K562 (cell line): ENCODE data around the gene UTP11. TPM values are rescaled to one million over a fixed set of nuclear protein-coding genes. Genes with fewer than 3 reads are reported as not detected.

Experiments used
- EGR1 ChIP-seq: fragments of 450-650 bp; conservative IDR thresholded peaks from 2 replicates; pipeline ENCODE4 v1.6.1; 2017; ENCODE audit warnings: mild to moderate bottlenecking
- SMC3 ChIP-seq: conservative IDR thresholded peaks from 2 replicates; pipeline ENCODE4 v1.6.1; 2011; ENCODE audit warnings: low read depth, low read length, improper control_type of control experiment; ENCODE audit not compliant: insufficient read depth
- U2AF2 ChIP-seq: fragments of 200-400 bp; formaldehyde crosslinking; optimal IDR thresholded peaks from 2 replicates; pipeline ENCODE3; 2017; ENCODE audit warnings: low read depth, mild to moderate bottlenecking, low read length
- polyA plus RNA-seq, 8 experiments: library from polyadenylated mRNA; depleted of rRNA in 4 of 8; stranded (reverse) in 5 of 8; unstranded in 3 of 8; fragments of >200 nt; fragmentation: Nextera tagmentation in 2 of 8; fragmentation: Illumina TruSeq in 1 of 8; extraction: Ambion mirVana in 2 of 8; extraction: Trizol in 1 of 8; gene quantifications; 2 replicates each; pipeline versions ENCODE4 v1.2.1 to v1.2.3, GENCODE V29; 2011 to 2014; ENCODE audit warnings: inconsistent platforms in 1 of 8, missing spikeins in 1 of 8
- total RNA-seq, 7 experiments: library from RNA; depleted of rRNA in 6 of 7; stranded (reverse); fragments of >200 nt in 6 of 7; fragmentation: Illumina TruSeq in 2 of 7; extraction: Trizol in 2 of 7; gene quantifications; 2 replicates each; pipeline versions ENCODE4 v1.2.1 to v1.2.3, GENCODE V29; 2011 to 2021; ENCODE audit warnings: low replicate concordance in 1 of 7
- TF ChIP-seq, protein P1 (sequence below), 2 experiments: fragments of 450-650 bp; formaldehyde crosslinking in 1 of 2; IDR thresholded peaks; 2 replicates each; pipeline versions ENCODE4 v1.4.0 to v1.6.1; 2014 to 2020; ENCODE audit warnings: mild to moderate bottlenecking in 2 of 2, borderline replicate concordance in 1 of 2, low read depth in 1 of 2

Gene UTP11
- total and polyA plus RNA-seq, 9 of the 15 experiments (the other 6 are each of a cell fraction or from before 2014, with no cell fraction given): 91.1 to 378 (median 221) TPM

DNA sequence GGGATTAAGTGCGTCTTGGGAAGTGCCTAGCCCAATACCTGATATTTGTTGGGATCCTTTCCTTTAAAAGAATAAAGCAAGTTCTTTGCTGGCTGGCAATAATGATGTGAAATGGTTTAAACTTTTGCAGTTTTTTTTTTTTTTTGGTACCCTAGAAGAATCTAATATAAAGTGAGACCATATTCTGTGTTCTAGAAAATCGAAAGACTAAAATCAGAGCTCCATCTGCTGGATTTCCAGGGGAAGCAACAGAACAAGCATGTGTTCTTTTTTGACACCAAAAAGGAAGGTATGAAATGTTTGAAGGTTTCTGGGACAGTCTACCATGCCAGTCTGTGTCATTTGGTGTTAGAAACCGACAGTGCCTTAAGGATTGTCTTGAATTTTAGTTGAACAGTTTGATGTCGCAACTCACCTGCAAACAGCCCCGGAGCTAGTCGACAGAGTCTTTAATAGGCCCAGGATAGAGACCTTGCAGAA is 6.4 kb downstream of the UTP11 start (continued):
- TF ChIP-seq, protein P1, sequence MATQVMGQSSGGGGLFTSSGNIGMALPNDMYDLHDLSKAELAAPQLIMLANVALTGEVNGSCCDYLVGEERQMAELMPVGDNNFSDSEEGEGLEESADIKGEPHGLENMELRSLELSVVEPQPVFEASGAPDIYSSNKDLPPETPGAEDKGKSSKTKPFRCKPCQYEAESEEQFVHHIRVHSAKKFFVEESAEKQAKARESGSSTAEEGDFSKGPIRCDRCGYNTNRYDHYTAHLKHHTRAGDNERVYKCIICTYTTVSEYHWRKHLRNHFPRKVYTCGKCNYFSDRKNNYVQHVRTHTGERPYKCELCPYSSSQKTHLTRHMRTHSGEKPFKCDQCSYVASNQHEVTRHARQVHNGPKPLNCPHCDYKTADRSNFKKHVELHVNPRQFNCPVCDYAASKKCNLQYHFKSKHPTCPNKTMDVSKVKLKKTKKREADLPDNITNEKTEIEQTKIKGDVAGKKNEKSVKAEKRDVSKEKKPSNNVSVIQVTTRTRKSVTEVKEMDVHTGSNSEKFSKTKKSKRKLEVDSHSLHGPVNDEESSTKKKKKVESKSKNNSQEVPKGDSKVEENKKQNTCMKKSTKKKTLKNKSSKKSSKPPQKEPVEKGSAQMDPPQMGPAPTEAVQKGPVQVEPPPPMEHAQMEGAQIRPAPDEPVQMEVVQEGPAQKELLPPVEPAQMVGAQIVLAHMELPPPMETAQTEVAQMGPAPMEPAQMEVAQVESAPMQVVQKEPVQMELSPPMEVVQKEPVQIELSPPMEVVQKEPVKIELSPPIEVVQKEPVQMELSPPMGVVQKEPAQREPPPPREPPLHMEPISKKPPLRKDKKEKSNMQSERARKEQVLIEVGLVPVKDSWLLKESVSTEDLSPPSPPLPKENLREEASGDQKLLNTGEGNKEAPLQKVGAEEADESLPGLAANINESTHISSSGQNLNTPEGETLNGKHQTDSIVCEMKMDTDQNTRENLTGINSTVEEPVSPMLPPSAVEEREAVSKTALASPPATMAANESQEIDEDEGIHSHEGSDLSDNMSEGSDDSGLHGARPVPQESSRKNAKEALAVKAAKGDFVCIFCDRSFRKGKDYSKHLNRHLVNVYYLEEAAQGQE (IDR thresholded peaks at IDR 0.05; ENCODE audit: borderline replicate concordance): peak; percentile 71
- TF ChIP-seq, protein P1 (CRISPR knock-in tag; IDR thresholded peaks at IDR 0.05; ENCODE audit: low read depth): no peak
- TF ChIP-seq SMC3 (peak; percentile 44), U2AF2 (no peak), EGR1 (no peak)
